ENCODE results near the gene PSG7.
"Not testable (repeated sequence)": the region's sequence is repeated elsewhere in the genome, so short reads cannot be mapped to it uniquely, and the experiment has no call there.

PSG7 gene

GRCh38 chr19:42882730-42883129 lies 54.3 kb downstream of the PSG7 start:
- POLR2A ChIA-PET; H3K4me3 ChIP-seq (ENCODE audit: low read depth, low read length); DNase-seq (ENCODE audit: low read depth, low spot score): not testable (repeated sequence)
- CTCF ChIA-PET: interaction anchor here (0.7 to 6.8 kb wide), 3 partner anchors 11 to 88 kb away, joined by 3 to 63 read pairs (median 4); no protein-coding TSS in a partner anchor

GRCh38 chr19:42882010-42882409 lies 55.0 kb downstream of the PSG7 start:
- POLR2A ChIA-PET; H3K4me3 ChIP-seq (ENCODE audit: low read depth, low read length); DNase-seq (ENCODE audit: low read depth, low spot score): not testable (repeated sequence)
- CTCF ChIA-PET: interaction anchor here (6.8 kb wide), 1 partner anchor 88 kb away, joined by 63 read pairs; no protein-coding TSS in a partner anchor

- POLR2A ChIA-PET; DNase-seq (ENCODE audit: low read depth, low spot score); H3K4me3 ChIP-seq (ENCODE audit: low read depth, low read length); CTCF ChIA-PET: not testable (repeated sequence)
- TF ChIP-seq, protein P1, sequence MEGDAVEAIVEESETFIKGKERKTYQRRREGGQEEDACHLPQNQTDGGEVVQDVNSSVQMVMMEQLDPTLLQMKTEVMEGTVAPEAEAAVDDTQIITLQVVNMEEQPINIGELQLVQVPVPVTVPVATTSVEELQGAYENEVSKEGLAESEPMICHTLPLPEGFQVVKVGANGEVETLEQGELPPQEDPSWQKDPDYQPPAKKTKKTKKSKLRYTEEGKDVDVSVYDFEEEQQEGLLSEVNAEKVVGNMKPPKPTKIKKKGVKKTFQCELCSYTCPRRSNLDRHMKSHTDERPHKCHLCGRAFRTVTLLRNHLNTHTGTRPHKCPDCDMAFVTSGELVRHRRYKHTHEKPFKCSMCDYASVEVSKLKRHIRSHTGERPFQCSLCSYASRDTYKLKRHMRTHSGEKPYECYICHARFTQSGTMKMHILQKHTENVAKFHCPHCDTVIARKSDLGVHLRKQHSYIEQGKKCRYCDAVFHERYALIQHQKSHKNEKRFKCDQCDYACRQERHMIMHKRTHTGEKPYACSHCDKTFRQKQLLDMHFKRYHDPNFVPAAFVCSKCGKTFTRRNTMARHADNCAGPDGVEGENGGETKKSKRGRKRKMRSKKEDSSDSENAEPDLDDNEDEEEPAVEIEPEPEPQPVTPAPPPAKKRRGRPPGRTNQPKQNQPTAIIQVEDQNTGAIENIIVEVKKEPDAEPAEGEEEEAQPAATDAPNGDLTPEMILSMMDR (IDR thresholded peaks at IDR 0.05; ENCODE audit: insufficient read depth, low read length, missing control alignments): peak; percentile 33
These were observed 55.7 kb downstream of the PSG7 start for GRCh38 chr19:42881279-42881678.

DNA sequence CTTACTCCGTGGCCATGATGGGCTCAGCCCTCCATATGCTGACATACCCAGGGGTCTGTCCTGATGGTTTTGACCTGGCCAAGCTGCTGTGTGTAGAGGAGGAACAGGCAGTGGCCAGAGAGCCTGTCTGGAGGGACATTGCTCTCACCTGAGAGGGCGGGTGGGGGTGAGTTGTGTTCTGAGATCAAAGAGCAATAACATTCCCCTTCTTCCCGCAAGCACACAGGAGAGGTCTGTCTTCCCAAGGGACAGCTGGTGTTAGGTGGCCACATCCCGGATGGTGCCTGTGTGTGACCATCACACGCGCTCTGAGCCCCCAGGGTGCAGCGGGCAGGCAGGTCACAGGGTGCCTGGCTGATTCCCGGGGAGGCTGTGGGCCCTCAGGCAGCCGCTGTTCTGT lies 56.4 kb downstream of the PSG7 start:
- ChIA-PET CTCF (interaction anchor here (2.0 kb wide), 1 partner anchor 85 kb away, joined by 6 read pairs; no protein-coding TSS in a partner anchor), POLR2A (interaction anchor here (0.6 kb wide), 1 partner anchor 1186 kb away, joined by 3 read pairs; no protein-coding TSS in a partner anchor)
- not testable (repeated sequence) for H3K4me3 ChIP-seq (ENCODE audit: low read depth, low read length); DNase-seq (ENCODE audit: low read depth, low spot score)

GRCh38 chr19:42879613-42880012 lies 57.4 kb downstream of the PSG7 start, which contains the start of gene PSG1:
TSS of gene PSG1 (minus strand) at chr19:42879713. CDS start at chr19:42879581, 132 bp downstream.
- no peak for DNase-seq (ENCODE audit: low read depth, low spot score)
- no peak within 1 kb of the TSS for H3K4me3 ChIP-seq (ENCODE audit: low read depth, low read length)
- ChIA-PET CTCF (interaction anchor here (2.0 kb wide), 1 partner anchor 84 kb away, joined by 6 read pairs; no protein-coding TSS in a partner anchor), POLR2A (no interaction called here)
- TF ChIP-seq, protein P1 (IDR thresholded peaks at IDR 0.05; ENCODE audit: insufficient read depth, low read length, missing control alignments): no peak

DNA sequence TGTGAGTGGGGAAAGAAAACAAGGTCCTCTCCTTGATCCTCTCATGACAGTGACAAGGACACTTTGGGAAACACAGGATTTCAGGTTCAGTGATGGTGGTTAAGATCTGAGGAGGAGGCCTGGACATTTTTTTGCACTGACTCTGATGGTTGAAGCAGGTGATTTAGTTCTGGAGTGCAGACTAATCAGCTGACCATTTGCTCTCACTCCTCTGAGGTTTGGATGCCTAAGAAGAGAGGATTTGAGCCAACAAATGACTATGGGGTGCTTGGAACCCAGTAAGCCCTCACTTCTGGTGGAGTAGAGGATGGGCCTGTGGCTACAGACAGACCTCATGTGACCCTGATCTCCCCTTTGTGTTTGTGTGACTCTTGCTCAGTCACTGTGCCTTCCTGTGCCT lies 60.4 kb downstream of the PSG7 start:
- POLR2A ChIA-PET; H3K4me3 ChIP-seq (ENCODE audit: low read depth, low read length); DNase-seq (ENCODE audit: low read depth, low spot score): not testable (repeated sequence)
- CTCF ChIA-PET: interaction anchor here (1.1 to 1.6 kb wide), 2 partner anchors 9 to 10 kb away, joined by 3 to 11 read pairs; no protein-coding TSS in a partner anchor

DNA sequence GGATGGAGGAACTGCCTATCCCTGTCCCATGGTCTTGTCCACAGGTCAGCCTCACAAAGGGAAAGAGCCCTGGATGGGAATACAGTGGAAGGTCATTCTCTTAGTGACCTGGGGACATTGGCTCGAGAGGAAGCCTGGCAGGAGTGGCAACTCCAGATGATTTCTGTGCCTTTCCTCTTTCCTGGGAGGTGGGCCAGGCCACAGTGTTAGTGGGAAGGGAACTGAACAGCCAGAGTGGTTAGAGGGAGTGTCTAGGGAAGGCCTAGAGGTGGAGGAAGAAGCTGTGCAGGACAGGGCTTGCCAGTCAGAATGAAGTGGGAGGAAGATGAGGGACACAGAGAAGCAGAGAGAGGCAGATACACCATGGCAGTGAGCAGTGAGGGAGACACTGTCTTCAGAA lies 61.1 kb downstream of the PSG7 start:
- CTCF ChIA-PET: interaction anchor here (1.6 kb wide), 1 partner anchor 9 kb away, joined by 11 read pairs; no protein-coding TSS in a partner anchor
- DNase-seq (ENCODE audit: low read depth, low spot score); POLR2A ChIA-PET; H3K4me3 ChIP-seq (ENCODE audit: low read depth, low read length): not testable (repeated sequence)

DNA sequence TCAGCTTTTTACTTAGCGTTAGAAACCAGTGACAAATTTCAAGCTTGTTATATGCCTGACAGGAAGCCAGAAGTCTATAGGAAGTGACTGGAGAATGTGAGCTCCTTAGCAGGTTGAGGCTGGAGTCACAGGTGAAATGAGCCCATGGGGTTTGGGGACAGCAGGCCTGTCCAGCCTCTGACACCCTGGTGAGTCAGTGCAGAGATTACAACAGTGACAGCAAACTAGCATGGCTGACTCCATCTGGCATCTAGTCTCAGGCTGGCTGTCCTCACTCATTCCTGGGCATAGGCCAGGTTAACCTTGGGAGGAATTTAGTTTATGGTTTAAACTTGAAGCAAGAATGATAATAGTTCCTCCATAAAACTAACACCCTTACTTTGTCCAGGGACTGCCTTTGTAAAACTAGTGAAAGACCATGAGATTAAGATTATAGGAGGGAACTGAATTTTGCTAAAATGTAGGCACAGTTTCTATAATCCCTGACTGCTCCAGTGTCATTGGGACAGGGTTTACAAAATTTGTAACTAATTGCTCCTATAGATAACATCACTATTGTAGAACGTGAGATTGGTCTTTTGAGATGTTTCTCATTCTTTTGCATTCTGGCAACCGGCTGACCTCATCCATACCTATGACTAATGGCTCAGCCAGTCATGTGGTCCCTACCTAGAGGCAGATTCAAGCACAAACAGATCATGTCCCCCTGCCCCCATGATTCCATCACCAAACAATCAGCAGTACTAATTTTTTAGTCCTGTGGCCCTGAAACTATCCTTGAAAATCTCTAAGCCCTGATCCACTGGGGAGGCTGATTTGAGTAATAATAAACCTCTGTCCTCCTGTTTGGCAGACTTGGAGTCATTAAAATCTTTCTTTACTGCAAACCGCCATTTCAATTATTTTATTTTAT lies 61.9 kb downstream of the PSG7 start:
- CTCF ChIA-PET: interaction anchor here (0.7 to 3.2 kb wide), 3 partner anchors 10 to 81 kb away, joined by 3 to 13 read pairs (median 5); no protein-coding TSS in a partner anchor
- POLR2A ChIA-PET; DNase-seq (ENCODE audit: low read depth, low spot score): not testable (repeated sequence)

GRCh38 chr19:42874136-42874535 lies 62.9 kb downstream of the PSG7 start:
- POLR2A ChIA-PET; H3K4me3 ChIP-seq (ENCODE audit: low read depth, low read length); DNase-seq (ENCODE audit: low read depth, low spot score): not testable (repeated sequence)
- CTCF ChIA-PET: interaction anchor here (1.2 to 3.2 kb wide), 2 partner anchors 11 to 80 kb away, joined by 5 to 13 read pairs; no protein-coding TSS in a partner anchor

More for the DNA sequence above, 61.9 kb downstream of the PSG7 start:
- not testable (repeated sequence) for H3K4me3 ChIP-seq (ENCODE audit: low read depth, low read length)

All from AG04449 (cell line).